Activated CD8-positive, alpha-beta memory T cell treated with anti-CD3 and anti-CD28 coated beads for 1 hour (primary cell): ENCODE results near the gene ZNF780A.
"Not testable (repeated sequence)": the region's sequence is repeated elsewhere in the genome, so short reads cannot be mapped to it uniquely, and the experiment has no call there.

ENCODE experiments used
- DNase-seq, 2 donors: peaks; one replicate each; pipeline ENCODE4 v3.0.0-alpha.2; 2020; ENCODE audit warnings: low read depth in 1 of 2; ENCODE audit errors: extremely low read depth in 1 of 2

ZNF780A gene

GRCh38 chr19:40090241-40091204, at the start of gene ZNF780A:
TSS of gene ZNF780A (minus strand) at chr19:40090943. CDS start at chr19:40084753, 6,190 bp downstream.
- peak; percentile 16 to 51 for DNase-seq

GRCh38 chr19:40139533-40140287, 49.0 kb upstream of the ZNF780A start:
- DNase-seq: no peak

- no peak for DNase-seq
Measured at GRCh38 chr19:40136818-40137217, 46.1 kb upstream of the ZNF780A start.

- no peak for DNase-seq
Measured at GRCh38 chr19:40134866-40135265, 44.1 kb upstream of the ZNF780A start.

- no peak for DNase-seq
Measured at GRCh38 chr19:40133491-40133890, 42.7 kb upstream of the ZNF780A start.

- no peak for DNase-seq
Measured at GRCh38 chr19:40130013-40130412, 39.3 kb upstream of the ZNF780A start.

- DNase-seq: no peak
Measured at GRCh38 chr19:40129425-40129824, 38.7 kb upstream of the ZNF780A start.

GRCh38 chr19:40128991-40129390, 38.2 kb upstream of the ZNF780A start:
- DNase-seq: no peak

GRCh38 chr19:40119380-40119779, 28.6 kb upstream of the ZNF780A start:
- DNase-seq: no peak

GRCh38 chr19:40118638-40119037, 27.9 kb upstream of the ZNF780A start:
- not testable (repeated sequence) for DNase-seq

- DNase-seq: no peak
Measured at GRCh38 chr19:40116075-40116474, 25.3 kb upstream of the ZNF780A start.

- DNase-seq: not testable (repeated sequence)
Measured at GRCh38 chr19:40114119-40114518, 23.4 kb upstream of the ZNF780A start.

GRCh38 chr19:40112271-40112670, 21.5 kb upstream of the ZNF780A start:
- DNase-seq: not testable (repeated sequence)

GRCh38 chr19:40110570-40110969, 19.8 kb upstream of the ZNF780A start:
- DNase-seq: no peak

GRCh38 chr19:40104754-40105153, 14.0 kb upstream of the ZNF780A start:
- DNase-seq: no peak

- no peak for DNase-seq
Measured at GRCh38 chr19:40103600-40103999, 12.9 kb upstream of the ZNF780A start.

- DNase-seq: no peak
Measured at GRCh38 chr19:40101813-40102212, 11.1 kb upstream of the ZNF780A start.

- DNase-seq: no peak
Measured at GRCh38 chr19:40093416-40093815, 2.7 kb upstream of the ZNF780A start.

- no peak for DNase-seq
Measured at GRCh38 chr19:40091205-40092129, 724 bp upstream of the ZNF780A start.

GRCh38 chr19:40089462-40089861, 1.3 kb downstream of the ZNF780A start:
- no peak for DNase-seq
